ENCODE measurements around the gene C7orf57.
"Not testable (repeated sequence)": the region's sequence is repeated elsewhere in the genome, so short reads cannot be mapped to it uniquely, and the experiment has no call there.

The C7orf57 gene

GRCh38 chr7:48059706-48060105, 24.4 kb downstream of the C7orf57 start:
- TF ChIP-seq, protein P1, sequence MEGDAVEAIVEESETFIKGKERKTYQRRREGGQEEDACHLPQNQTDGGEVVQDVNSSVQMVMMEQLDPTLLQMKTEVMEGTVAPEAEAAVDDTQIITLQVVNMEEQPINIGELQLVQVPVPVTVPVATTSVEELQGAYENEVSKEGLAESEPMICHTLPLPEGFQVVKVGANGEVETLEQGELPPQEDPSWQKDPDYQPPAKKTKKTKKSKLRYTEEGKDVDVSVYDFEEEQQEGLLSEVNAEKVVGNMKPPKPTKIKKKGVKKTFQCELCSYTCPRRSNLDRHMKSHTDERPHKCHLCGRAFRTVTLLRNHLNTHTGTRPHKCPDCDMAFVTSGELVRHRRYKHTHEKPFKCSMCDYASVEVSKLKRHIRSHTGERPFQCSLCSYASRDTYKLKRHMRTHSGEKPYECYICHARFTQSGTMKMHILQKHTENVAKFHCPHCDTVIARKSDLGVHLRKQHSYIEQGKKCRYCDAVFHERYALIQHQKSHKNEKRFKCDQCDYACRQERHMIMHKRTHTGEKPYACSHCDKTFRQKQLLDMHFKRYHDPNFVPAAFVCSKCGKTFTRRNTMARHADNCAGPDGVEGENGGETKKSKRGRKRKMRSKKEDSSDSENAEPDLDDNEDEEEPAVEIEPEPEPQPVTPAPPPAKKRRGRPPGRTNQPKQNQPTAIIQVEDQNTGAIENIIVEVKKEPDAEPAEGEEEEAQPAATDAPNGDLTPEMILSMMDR (IDR thresholded peaks at IDR 0.05): no peak

DNA sequence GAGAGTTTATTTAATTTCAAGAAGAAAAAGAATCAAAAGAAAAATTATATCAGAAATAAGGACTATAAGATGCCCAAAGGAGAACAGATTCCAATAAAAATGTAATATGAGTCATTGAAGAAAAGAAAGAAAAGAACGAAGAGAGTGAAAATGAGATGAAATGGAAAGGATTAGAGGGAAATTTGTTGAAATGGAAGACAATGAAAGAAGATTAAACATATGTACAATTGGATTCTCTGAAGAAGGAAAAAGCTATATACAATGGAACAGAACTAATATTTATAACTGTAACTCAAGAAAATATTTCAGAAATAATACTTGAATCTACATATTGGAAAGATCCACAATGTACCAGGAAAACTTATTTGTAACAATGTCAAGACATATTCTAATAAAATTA, 28.6 kb downstream of the C7orf57 start:
- TF ChIP-seq, protein P1 (IDR thresholded peaks at IDR 0.05): no peak
- DNase-seq (ENCODE audit: low spot score): no peak
- Histone ChIP-seq H3K27ac (no peak overlapping the region), H3K4me3 (no peak overlapping the region)

More at GRCh38 chr7:48059706-48060105, 24.4 kb downstream of the C7orf57 start:
- H3K27ac ChIP-seq: no peak overlapping the region
- H3K4me3 ChIP-seq: no peak overlapping the region
- no peak for DNase-seq (ENCODE audit: low spot score)

GRCh38 chr7:48067475-48067874, 32.1 kb downstream of the C7orf57 start:
- no peak for DNase-seq (ENCODE audit: low spot score)
- no peak overlapping the region for H3K27ac ChIP-seq
- TF ChIP-seq, protein P1 (IDR thresholded peaks at IDR 0.05): no peak
- no peak overlapping the region for H3K4me3 ChIP-seq

DNA sequence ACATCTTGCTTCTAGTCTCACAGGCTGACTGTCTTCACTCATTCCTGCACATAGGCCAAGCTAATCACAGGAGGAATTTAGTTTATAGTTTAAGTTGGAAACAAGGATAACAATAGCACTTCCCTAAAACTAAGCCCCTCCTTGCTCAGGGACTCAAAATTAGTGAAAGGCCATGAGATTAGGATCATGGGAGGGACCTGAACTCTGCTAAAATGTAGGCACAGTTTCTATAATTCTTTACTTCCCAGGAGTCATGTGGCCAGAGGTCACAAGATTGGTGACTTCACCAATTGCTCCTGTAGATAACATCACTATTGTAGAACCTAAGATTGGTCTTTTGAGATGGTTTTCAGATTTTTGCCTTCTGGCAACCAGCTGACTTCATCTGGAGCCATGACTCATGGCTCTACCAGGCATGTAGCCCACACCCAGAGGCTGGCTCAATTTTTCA, 38.9 kb downstream of the C7orf57 start:
- no peak overlapping the region for H3K27ac ChIP-seq
- TF ChIP-seq, protein P1 (IDR thresholded peaks at IDR 0.05): no peak
- no peak overlapping the region for H3K4me3 ChIP-seq
- DNase-seq (ENCODE audit: low spot score): no peak

DNA sequence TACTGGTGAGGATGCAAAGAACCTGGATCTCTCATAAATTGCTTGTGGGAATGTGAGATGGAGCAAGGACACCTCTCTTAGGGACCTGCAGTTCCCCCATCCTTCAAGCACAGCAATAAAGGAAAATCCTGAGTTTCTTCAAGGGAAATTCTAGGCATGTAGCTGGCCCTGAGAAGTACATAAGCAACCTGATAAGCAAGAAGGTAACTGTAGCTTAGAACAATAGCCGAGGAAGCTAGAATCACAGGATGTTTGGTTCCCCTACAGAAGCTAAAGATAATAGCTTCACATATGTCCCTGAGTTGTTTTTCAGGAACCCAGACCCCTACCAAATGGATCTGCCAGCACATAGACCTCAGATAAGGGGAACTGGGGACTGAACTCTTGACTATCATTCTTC, 42.1 kb downstream of the C7orf57 start:
- H3K27ac ChIP-seq: no peak overlapping the region
- TF ChIP-seq, protein P1 (IDR thresholded peaks at IDR 0.05): no peak
- no peak for DNase-seq (ENCODE audit: low spot score)
- no peak overlapping the region for H3K4me3 ChIP-seq

- TF ChIP-seq, protein P1 (IDR thresholded peaks at IDR 0.05): no peak
- Histone ChIP-seq H3K27ac (no peak overlapping the region), H3K4me3 (no peak overlapping the region)
- DNase-seq (ENCODE audit: low spot score): no peak
Measured at GRCh38 chr7:48078470-48078869, 43.1 kb downstream of the C7orf57 start.

DNA sequence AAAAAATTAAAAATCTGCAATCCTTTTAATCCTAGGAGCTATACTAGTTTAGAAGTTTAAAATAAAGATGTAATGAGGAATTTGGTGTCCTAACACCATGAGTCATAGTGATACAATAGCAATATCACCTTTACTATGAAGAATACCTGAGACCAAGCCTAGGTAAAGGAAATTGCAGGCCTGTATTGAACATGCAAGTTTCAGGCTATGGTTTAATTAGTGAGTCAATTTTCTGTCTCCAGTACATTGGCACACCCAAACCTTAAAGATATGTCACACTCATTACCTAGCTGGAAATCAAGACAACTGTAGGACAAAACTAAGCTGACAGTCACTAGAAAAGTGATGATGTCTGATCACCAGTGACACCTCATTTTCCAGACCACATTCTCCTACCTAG, 47.0 kb downstream of the C7orf57 start:
- H3K27ac ChIP-seq; DNase-seq (ENCODE audit: low spot score); H3K4me3 ChIP-seq: not testable (repeated sequence)
